Neural crest cell (in vitro differentiated cells): ENCODE measurements around the gene GANC. TPM values are rescaled to one million over a fixed set of nuclear protein-coding genes. Genes with fewer than 3 reads are reported as not detected.

Experiments
- DNase-seq: peaks from one replicate; pipeline ENCODE4 v3.0.0; 2021; ENCODE audit warnings: low read depth, mixed read lengths, low spot score
- H3K27ac Mint-ChIP-seq: one replicate; pipeline ENCODE4 v1.8.0; 2021; ENCODE audit warnings: mild to moderate bottlenecking, mixed read lengths; ENCODE audit not compliant: unreplicated experiment
- H3K27me3 Mint-ChIP-seq: 2 replicates; pipeline ENCODE4 v1.8.0; 2021; ENCODE audit warnings: low read depth, mild to moderate bottlenecking, mixed read lengths
- H3K36me3 Mint-ChIP-seq: 2 replicates; pipeline ENCODE4 v1.8.0; 2021; ENCODE audit warnings: low read depth, mild to moderate bottlenecking, mixed read lengths
- H3K4me1 Mint-ChIP-seq: 2 replicates; pipeline ENCODE4 v1.8.0; 2021; ENCODE audit warnings: mixed read lengths
- H3K4me3 Mint-ChIP-seq: one replicate; pipeline ENCODE4 v1.8.0; 2021; ENCODE audit warnings: mild to moderate bottlenecking, mixed read lengths
- H3K9me3 Mint-ChIP-seq: 2 replicates; pipeline ENCODE4 v1.8.0; 2021; ENCODE audit warnings: mixed read lengths
- CTCF ChIP-seq: fragments of 200-600 bp; sonication (generic); conservative IDR thresholded peaks from 2 replicates; pipeline ENCODE4 v1.5.0; 2021; ENCODE audit warnings: antibody characterized with exemption, mild to moderate bottlenecking
- total RNA-seq: library from RNA; stranded (reverse); gene quantifications from 2 replicates; pipeline ENCODE4 v1.2.1, GENCODE V29; 2021

Gene GANC
- total RNA-seq, 1 donor from 2014 or later = 15.2 TPM

DNA sequence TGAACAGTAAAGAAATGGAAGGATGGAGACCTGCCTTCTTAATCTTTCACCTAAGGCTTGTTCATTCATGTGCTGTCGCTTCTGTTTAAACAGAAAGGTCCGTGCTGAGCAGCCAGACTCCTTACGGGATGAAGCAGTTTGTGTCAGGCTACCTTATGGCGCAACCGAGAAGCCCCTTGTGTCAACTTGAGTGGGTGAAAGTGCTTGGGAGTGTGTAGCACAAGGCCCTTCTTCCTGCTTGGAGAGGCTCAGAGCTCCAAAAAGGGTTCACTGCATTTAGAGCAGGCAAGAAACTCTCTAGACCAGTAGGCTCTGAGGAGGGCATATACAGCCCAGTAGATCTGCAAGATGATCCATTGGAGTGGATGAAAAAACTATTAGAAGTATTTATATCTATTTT lies 102.3 kb downstream of the GANC start:
- DNase-seq = no peak
- no peak overlapping the region for H3K27ac Mint-ChIP-seq
- no peaks in the 10 kb centered on the region for H3K27me3 Mint-ChIP-seq
- H3K9me3 Mint-ChIP-seq = peaks cover 17% of the 10 kb centered on the region
- H3K4me1 Mint-ChIP-seq = no peaks in the 10 kb centered on the region
- no peak overlapping the region for H3K4me3 Mint-ChIP-seq
- peaks cover 2% of the 10 kb centered on the region for H3K36me3 Mint-ChIP-seq
- TF ChIP-seq CTCF = no peak

DNA sequence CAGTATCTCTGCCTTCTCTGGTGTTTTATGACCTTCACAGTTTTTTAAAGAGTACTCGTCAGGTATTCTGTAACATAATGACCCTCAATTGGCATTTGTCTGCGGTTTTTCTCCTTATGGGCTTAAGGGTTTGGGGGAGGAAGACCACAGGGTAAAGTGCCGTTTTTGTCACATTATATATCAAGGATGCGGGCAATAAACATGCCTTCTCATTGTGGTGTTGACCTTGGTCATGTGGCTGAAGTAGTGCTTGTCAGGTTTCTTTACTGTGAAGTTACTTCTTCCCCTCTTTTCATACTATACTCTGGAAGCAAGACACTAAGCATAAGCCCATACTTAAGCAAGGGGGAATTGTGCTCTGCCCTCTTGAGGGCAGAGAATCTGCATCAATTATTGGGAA lies 102.9 kb downstream of the GANC start:
- Mint-ChIP-seq H3K4me1 (no peaks in the 10 kb centered on the region), H3K9me3 (peaks cover 16% of the 10 kb centered on the region), H3K36me3 (peaks cover 2% of the 10 kb centered on the region)

DNA sequence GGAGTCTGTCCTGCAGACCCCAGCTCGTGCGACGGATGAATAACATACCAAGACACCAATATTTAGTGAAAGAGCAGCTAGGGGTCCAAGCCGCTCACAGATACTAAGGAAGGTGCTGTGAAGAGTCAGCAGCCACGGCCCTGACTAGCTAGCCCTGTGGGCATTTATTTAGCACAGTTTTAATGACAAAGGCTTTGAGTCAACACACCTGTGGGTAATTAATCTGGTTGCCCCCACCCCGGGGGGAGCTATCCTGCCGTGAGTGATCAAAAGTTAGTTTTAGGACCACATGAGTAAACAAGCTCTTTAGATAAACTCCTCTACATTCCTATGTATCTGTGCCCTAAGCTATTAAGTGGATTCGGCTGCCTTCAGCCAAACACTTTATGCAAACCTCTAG lies 105.0 kb downstream of the GANC start:
- no peaks in the 10 kb centered on the region for H3K4me1 Mint-ChIP-seq
- peaks cover 2% of the 10 kb centered on the region for H3K36me3 Mint-ChIP-seq
- H3K4me3 Mint-ChIP-seq = no peak overlapping the region
- no peak for DNase-seq
- H3K27me3 Mint-ChIP-seq = no peaks in the 10 kb centered on the region
- no peak for TF ChIP-seq CTCF
- no peak overlapping the region for H3K27ac Mint-ChIP-seq
- peaks cover 13% of the 10 kb centered on the region for H3K9me3 Mint-ChIP-seq

More for the DNA sequence above, 102.9 kb downstream of the GANC start:
- Mint-ChIP-seq H3K27me3 (no peaks in the 10 kb centered on the region), H3K4me3 (no peak overlapping the region), H3K27ac (no peak overlapping the region)
- TF ChIP-seq CTCF = no peak
- no peak for DNase-seq

- no peak for TF ChIP-seq CTCF
- H3K36me3 Mint-ChIP-seq = no peaks in the 10 kb centered on the region
- no peaks in the 10 kb centered on the region for H3K27me3 Mint-ChIP-seq
- H3K9me3 Mint-ChIP-seq = no peaks in the 10 kb centered on the region
- H3K27ac Mint-ChIP-seq = no peak overlapping the region
- H3K4me3 Mint-ChIP-seq = no peak overlapping the region
- DNase-seq = no peak
- peaks cover 21% of the 10 kb centered on the region for H3K4me1 Mint-ChIP-seq
These were observed 111.6 kb downstream of the GANC start for GRCh38 chr15:42384597-42384996.

DNA sequence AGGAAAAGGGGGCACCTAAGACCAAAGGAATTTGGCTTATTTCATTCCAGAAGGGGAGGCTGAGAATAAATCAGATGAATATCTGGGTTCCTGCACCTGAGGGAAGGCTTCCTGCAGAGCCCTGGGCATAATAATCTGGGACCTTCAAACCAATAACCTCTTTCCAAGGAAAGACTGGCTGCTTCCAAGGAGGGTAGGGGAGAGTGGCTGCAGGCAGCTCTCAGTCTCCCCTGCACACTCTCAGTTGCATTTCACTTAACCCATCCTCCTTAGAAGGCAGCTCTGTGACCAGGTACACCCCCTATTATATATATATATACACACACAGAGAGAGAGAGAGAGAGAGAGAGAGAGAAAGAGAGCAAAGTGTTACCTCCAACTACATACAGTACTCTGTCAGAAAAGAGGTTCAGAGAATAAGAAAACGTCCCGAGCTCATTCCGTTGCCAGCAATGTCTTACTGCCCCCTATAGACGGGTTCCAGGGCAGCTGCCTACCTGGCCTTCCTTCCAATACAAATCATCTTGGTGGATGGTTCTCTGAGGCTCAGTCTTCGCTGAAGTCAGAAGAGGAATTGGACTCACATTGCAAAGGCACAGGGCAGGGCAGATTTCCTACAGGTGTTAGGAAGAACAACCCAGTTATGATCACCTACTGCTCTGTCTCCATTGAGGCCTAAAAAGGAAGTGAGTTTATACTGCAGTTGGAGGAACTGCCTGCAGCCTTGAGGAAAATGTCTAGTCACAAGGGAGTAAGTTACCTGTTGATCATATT lies 112.4 kb downstream of the GANC start:
- no peaks in the 10 kb centered on the region for H3K9me3 Mint-ChIP-seq
- no peak overlapping the region for H3K27ac Mint-ChIP-seq
- H3K4me3 Mint-ChIP-seq = no peak overlapping the region
- H3K4me1 Mint-ChIP-seq = peaks cover 21% of the 10 kb centered on the region
- no peaks in the 10 kb centered on the region for H3K36me3 Mint-ChIP-seq
- no peaks in the 10 kb centered on the region for H3K27me3 Mint-ChIP-seq
- peak; percentile 40 for DNase-seq
- TF ChIP-seq CTCF = peak; percentile 70
